Adrenal gland (tissue), 12 donors: ENCODE measurements around the gene TCERG1L. TPM values are rescaled to one million over a fixed set of nuclear protein-coding genes. Genes with fewer than 3 reads are reported as not detected.
A peak's percentile ranks its signal among the peaks of the same experiment; 100 is the strongest.

Experiments used
- DNase-seq, 7 donors: peaks; one replicate each; pipeline ENCODE4 v3.0.0-alpha.2; 2019 to 2020
- H3K27ac ChIP-seq, 5 donors: fragments of 200-600 bp; sonication (generic) in 4 of 5; 1 replicate in 3 of 5; 2 replicates in 2 of 5; pipeline versions ENCODE4 v1.5.1 to v1.8.0; 2016 to 2020; ENCODE audit warnings: mild to moderate bottlenecking in 1 of 5
- H3K27me3 ChIP-seq: fragments of 200-600 bp; 2 replicates; pipeline ENCODE4 v1.8.0; 2021
- H3K36me3 ChIP-seq, 2 donors: fragments of 200-600 bp; replicated peaks in 1 of 2; 1 replicate in 1 of 2; 2 replicates in 1 of 2; pipeline versions ENCODE4 v1.5.1 to v1.8.0; 2018 to 2022
- H3K4me1 ChIP-seq, 2 donors: fragments of 200-600 bp; replicated peaks in 1 of 2; 1 replicate in 1 of 2; 2 replicates in 1 of 2; pipeline versions ENCODE4 v1.5.1 to v1.8.0; 2018 to 2021
- H3K4me3 ChIP-seq, 4 donors: fragments of 200-600 bp; sonication (generic) in 3 of 4; one replicate each; pipeline ENCODE4 v1.5.1; 2016 to 2018
- H3K9me3 ChIP-seq, 3 donors: fragments of 200-600 bp; sonication (generic) in 1 of 3; replicated peaks in 1 of 3; 1 replicate in 2 of 3; 2 replicates in 1 of 3; pipeline versions ENCODE4 v1.5.1 to v1.8.0; 2016 to 2021
- CTCF ChIP-seq, 6 experiments: fragments of 450-650 bp in 4 of 6; fragments of 200-600 bp in 2 of 6; sonication (generic) in 1 of 6; IDR thresholded peaks; 1 replicate in 5 of 6; 2 replicates in 1 of 6; pipeline versions ENCODE4 v1.5.1 to v1.8.0; 2016 to 2021; ENCODE audit warnings: antibody characterized with exemption in 6 of 6, mild to moderate bottlenecking in 2 of 6, moderate library complexity in 1 of 6
- POLR2A ChIP-seq, 2 donors: fragments of 450-650 bp; IDR thresholded peaks; one replicate each; pipeline ENCODE4 v1.6.1; 2017; ENCODE audit warnings: antibody characterized with exemption in 2 of 2, mild to moderate bottlenecking in 2 of 2, moderate library complexity in 1 of 2
- WGBS, 4 donors: extraction: QIAGEN DNeasy Blood & Tissue Kit in 2 of 4; methylation state at CpG; one replicate each; pipeline versions ENCODE4 v1.1.5 to v1.1.7; 2013 to 2017; 5-methylcytosine and 5-hydroxymethylcytosine counted together
- intact Hi-C, 2 donors: fragments of 100-400 bp; cut with DNase I; formaldehyde crosslinking; loops; one replicate each; pipeline versions ENCODE4 v1.14.1 to v1.15.0; 2022 to 2023
- polyA plus RNA-seq, 3 donors: library from polyadenylated mRNA; stranded (reverse); fragments of 200-250 nt in 2 of 3; fragments of 350-450 nt in 1 of 3; fragmentation: Illumina TruSeq in 1 of 3; extraction: RNeasy Lipid Tissue Mini Kit (QIAGEN cat#74804) in 1 of 3; gene quantifications; one replicate each; pipeline ENCODE4 v1.2.3, GENCODE V29; 2013 to 2014
- total RNA-seq, 9 donors: library from RNA; depleted of rRNA in 4 of 9; stranded (reverse); fragments of >200 nt in 4 of 9; fragments of 120-200 nt in 1 of 9; fragmentation: NEBNext Ultra II Directional in 1 of 9; extraction: Animal tissue kit (Norgen Biotek cat#: 25700) in 1 of 9; gene quantifications; one replicate each; pipeline versions ENCODE4 v1.1.0 to v1.2.4, GENCODE V29; 2013 to 2023
- donor health status: healthy with polysubstance abuse.
- donor health status: Bipolar disorder and iron deficiency.
- donor health status: DM: yes; HTN: yes; CAD: no.
- donor health status: DM: no; HTN: no; CAD: no.
- donor health status: DM: no; HTN: no; CAD: no.
- donor health status: DM: yes; HTN: yes; CAD: no.

The TCERG1L gene
- total and polyA plus RNA-seq, 12 donors, result 0.17 to 3.4 (median 0.97) TPM

- no peak overlapping the region for H3K4me3 ChIP-seq
- H3K27ac ChIP-seq, result peak overlapping the region in 2 of 5 donors; percentile 41 to 76
- intact Hi-C loops, result no loop called here
- H3K36me3 ChIP-seq, result no peaks in the 10 kb centered on the region
- WGBS, 4 donors, result 31 to 41% (median 37%) methylated on average over 18 to 29 of the region's 29 CpGs
- peak; percentile 48 to 82 (median 78) for DNase-seq
- TF ChIP-seq POLR2A (IDR thresholded peaks at IDR 0.05), result no peak
- TF ChIP-seq CTCF (IDR thresholded peaks at IDR 0.05), result peak in 1 of 6 experiments; percentile 11
- no peaks in the 10 kb centered on the region for H3K27me3 ChIP-seq
- H3K4me1 ChIP-seq, result peaks cover 0 to 4% of the 10 kb centered on the region in 2 donors
- H3K9me3 ChIP-seq, result no peaks in the 10 kb centered on the region
Observed at GRCh38 chr10:131094527-131095312, 216.8 kb downstream of the TCERG1L start.

GRCh38 chr10:131093795-131094366 lies 217.6 kb downstream of the TCERG1L start:
- Histone ChIP-seq H3K4me1 (peaks cover 0 to 4% of the 10 kb centered on the region in 2 donors), H3K9me3 (no peaks in the 10 kb centered on the region), H3K27me3 (no peaks in the 10 kb centered on the region), H3K4me3 (no peak overlapping the region), H3K36me3 (no peaks in the 10 kb centered on the region), H3K27ac (peak overlapping the region in 1 of 5 donors; percentile 76)
- WGBS, 4 donors, result 66 to 90% (median 78%) methylated on average over 13 to 19 of the region's 19 CpGs
- TF ChIP-seq CTCF (IDR thresholded peaks at IDR 0.05) (no peak), POLR2A (IDR thresholded peaks at IDR 0.05) (no peak)
- DNase-seq, result peak in 2 of 7 donors; percentile 7 to 27
- intact Hi-C loops, result no loop called here

GRCh38 chr10:131093346-131093745 lies 218.2 kb downstream of the TCERG1L start:
- 92 to 98% (median 96%) methylated on average over 7 to 14 of the region's 14 CpGs for WGBS, 4 donors
- no peak overlapping the region for H3K4me3 ChIP-seq

More at GRCh38 chr10:131093346-131093745, 218.2 kb downstream of the TCERG1L start:
- H3K27ac ChIP-seq, result no peak overlapping the region
- peaks cover 0 to 4% of the 10 kb centered on the region in 2 donors for H3K4me1 ChIP-seq
- intact Hi-C loops, result no loop called here
- TF ChIP-seq POLR2A (IDR thresholded peaks at IDR 0.05), result no peak
- TF ChIP-seq CTCF (IDR thresholded peaks at IDR 0.05), result no peak
- H3K36me3 ChIP-seq, result no peaks in the 10 kb centered on the region
- no peaks in the 10 kb centered on the region for H3K27me3 ChIP-seq
- DNase-seq, result no peak
- no peaks in the 10 kb centered on the region for H3K9me3 ChIP-seq
